Inferior parietal cortex (tissue), 1 donor: ENCODE measurements around the gene BPIFA3.

Experiments
- DNase-seq: peaks from one replicate; pipeline ENCODE4 v3.0.0-alpha.2; 2016; ENCODE audit errors: extremely low spot score

Gene BPIFA3

DNA sequence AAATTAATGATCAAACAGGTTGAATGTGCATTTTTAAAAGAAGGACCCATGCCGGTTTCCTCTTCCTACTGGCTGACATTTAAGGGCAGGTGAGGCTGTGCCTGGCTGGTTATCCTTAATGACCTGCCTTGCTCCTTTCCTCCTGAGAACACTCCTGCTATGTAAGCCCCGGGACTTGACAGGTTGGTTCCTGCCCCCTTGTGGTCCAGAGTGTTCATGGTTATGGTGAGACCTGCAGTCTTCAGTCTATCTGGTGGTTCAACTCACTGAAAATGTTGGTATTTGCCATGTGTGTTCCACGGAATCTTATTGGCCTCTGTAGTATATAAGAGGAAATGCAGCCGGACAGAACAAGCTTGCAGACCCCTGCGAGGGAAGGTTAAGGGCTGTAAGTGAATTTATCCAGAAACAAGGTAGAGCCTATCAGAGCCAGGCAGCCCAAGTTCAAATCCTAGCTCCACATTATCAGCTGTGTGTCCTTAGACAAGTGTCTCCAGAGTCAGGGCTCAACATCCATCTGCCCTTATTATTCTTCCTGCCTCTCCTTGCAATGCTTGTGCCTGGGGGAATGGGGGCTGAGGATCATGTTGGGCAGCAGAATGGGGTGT, 5.2 kb upstream of the BPIFA3 start:
- peak; percentile 41 for DNase-seq

- DNase-seq = no peak
Observed at GRCh38 chr20:33224399-33224798, 7.2 kb downstream of the BPIFA3 start.

- no peak for DNase-seq
Observed at GRCh38 chr20:33229843-33230242, 12.7 kb downstream of the BPIFA3 start.

DNA sequence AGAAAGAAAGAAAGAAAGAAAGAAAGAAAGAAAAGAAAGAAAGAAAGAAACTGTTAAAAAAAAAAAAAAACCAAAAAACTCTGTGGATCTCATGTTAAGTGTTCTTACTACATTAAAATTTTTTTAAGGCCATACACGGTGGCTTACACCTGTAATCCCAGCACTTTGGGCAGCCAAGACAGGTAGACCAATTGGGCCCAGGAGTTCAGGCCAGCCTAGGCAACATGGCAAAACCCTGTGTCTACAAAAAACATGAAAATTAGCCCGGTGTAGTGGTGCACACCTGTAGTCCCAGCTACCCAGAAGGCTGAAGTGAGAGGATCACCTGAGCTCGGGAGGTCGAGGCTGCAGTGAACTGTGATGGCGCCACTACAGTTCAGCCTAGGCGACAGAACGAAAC, 14.1 kb downstream of the BPIFA3 start:
- DNase-seq = no peak

DNA sequence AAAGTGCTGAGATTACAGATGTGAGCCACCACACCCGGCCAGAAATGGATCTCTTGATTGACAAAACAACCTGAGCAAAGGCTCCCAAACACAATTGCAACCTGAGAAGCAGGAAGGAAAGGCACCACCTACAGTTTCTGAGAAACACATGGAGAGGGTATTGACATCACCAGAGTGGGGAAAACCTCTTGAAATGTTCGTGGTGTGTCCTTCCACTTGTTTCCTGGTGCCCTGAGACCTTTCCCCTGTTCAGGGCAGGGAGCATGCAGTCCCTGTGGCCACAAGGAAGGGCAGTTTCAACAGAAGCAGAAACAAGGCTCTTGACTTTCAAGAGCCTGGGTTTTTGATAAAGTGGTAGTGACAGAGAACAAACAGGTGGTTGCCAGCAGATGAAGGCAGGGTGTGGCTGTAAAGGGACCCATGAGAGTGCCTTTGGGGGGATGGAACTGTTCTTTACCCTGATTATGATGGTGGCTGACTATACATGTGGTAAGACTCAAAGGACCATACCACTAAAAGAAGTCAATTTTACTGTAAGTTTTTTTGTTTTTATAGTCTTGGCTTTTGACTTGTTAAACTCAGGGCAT, 15.4 kb downstream of the BPIFA3 start:
- no peak for DNase-seq

DNA sequence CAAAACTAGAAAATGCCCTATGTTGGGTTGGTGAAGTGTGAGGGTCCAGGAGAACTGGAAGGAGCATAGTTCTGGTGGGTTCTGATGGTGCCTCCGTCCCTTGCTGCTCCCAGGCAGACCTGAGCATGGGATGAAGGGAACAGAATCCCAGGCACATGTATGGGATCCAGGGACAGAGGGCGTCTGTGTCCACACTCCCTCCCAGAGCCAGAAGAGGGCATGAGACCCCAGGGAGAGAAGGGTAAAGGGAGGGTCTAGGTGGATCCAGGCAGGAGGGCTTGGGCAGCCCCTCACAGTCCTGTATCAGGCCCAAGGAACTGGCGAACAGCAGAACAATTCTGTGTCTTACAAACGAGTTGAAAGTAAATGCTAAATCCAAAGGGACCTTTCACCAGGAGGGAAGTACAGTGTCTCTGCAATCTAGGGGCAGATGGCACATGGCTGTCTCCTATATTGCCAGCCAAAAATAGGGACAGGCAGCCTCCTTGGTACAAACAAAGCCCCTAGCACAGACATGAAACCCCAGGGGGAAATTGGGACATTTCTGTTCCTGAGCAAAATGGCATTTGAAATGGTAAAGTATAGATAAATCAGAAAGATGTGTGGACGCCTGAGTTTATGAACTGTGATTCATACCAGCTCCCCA, 16.1 kb downstream of the BPIFA3 start:
- DNase-seq = no peak

DNA sequence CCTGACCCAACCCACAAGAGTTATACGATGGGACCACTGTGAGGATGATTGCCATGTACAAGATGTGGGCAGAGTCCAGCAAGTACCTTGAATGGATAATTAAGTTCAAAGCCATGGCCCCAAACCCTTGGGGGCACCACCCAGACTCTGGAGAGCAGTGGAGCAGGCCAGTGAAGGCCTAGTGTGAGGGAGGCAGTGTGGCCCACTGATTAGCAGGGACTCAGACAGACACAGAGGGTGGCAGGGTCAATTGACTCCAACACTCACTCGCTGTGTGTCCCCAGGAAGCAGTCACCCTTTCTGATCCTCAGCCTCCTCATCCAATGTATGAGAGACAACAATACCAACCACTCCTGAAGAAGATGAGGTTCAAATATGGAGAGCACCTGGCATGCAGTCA, 16.9 kb downstream of the BPIFA3 start:
- DNase-seq = no peak

- DNase-seq = no peak
Observed at GRCh38 chr20:33235696-33236095, 18.5 kb downstream of the BPIFA3 start, which contains the start of gene BPIFA1. Gene BPIFA1, plus strand, starts transcription at chr20:33235996. Its CDS starts 1,716 bp downstream, at chr20:33237712.

DNA sequence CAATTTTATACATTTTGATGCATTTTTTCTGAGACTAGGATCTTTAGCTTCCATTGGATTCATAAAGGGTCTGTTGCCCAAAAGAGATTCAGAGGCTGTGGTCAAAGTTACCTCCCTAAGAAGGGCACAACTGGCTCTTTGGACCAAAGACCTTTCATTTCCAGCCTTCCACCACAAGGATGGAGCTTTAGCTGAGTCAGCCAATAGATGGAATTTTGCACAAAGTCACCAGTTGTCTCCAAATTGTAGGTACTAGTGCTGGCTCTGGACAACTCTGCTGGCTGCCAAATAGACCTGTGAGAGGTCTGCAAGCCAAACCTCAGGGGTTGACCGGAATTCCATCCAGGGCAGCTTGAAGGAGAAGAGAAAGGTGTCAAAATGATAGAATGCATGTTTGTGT, 19.2 kb downstream of the BPIFA3 start:
- DNase-seq = no peak

- no peak for DNase-seq
Observed at GRCh38 chr20:33237989-33238388, 20.8 kb downstream of the BPIFA3 start.

DNA sequence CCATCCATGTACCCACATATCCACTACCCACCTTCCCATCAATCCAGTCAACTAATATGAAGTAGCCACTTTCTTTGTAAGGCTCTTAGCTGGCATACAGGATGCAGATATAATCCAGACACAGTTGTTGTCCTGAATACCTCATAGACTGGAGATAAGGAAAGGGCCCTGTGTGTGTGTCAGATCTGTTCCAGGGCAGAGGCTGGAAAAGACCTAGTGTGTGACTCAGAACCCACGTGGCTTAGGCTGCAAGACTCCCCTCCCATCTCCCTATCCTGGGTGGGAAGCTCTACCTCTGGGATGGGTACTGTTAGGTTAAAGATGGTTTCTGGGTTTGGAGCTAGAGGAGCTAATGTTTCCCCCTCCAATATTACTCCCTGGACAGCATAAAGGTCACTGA, 22.3 kb downstream of the BPIFA3 start:
- no peak for DNase-seq

DNA sequence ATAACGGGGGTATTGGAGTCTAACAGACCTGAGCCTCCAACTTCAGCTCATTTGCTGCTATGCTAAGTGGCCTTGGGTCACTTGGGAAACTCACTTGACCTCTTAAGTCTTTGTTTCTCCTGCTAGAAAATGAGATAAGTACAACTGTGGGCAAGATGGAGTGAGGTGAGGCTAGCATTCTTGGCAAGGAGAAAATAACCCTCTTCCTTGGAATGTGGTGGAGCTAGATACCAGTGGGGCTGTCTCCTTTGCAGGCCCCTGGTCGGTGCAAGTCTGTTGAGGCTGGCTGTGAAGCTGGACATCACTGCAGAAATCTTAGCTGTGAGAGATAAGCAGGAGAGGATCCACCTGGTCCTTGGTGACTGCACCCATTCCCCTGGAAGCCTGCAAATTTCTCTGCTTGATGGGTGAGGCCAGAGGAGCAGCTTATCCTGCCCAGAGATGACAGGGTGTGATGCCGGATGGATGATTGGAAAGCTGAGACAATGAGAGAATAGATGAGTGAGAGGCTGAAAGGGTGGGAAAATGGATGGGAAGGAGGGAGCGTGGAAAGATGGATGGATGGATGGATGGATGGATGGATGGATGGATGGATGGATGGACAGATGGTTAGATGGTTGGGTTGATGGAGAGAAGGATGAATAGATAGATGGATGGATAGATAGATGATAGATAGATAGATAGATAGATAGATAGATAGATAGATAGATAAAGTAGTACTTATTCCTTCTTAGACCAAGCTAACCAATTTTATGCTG, 23.0 kb downstream of the BPIFA3 start:
- no peak for DNase-seq

DNA sequence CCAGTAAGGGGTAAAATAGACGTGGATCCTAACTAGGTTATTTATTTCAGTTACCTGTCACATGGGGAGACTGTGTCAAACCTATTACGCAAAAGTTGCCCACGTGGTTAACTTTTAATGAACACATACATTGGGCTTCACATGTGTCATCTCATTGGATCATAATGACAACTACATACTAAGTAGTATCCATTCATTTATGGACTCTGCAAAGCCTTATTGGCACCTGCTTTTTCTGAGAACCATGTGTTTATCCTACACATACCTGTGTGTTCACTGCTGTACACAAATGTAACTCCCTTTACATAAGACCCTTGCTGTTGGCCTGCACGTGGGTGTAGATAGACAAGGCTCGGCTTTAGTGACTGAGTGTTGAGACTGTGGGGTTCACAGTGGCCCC, 23.8 kb downstream of the BPIFA3 start:
- no peak for DNase-seq

DNA sequence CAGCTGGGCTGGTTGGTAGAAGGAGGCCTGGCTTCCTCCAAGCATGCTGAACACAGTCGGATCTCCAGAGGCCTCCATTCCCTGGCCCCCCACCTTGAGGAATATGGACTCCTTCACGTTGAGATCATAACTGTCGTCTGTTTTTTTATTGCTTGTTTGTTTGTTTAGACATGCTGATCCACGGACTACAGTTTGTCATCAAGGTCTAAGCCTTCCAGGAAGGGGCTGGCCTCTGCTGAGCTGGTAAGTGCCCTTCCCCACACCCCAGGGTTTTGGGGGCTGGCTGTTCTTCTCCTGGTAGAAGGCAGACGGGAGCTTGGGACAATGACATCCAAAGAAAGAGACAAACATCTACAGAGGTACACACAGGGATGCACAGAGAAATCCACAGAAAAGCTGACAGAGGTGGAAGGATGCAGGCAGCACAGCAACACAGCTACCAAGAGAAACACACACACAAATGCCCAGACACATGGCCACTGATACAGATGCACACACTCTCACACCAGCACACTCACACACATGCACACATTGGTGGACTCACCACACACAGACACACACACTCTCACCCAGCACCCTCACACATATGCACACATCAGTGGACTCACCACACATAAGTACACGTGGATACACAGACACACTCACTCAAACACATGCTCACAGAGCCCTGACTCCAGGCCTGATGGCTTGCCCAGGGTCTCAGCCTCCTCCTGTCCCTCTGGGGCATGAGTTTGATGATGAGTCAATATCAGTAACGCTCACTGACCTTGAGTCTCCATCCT, 25.4 kb downstream of the BPIFA3 start:
- no peak for DNase-seq

DNA sequence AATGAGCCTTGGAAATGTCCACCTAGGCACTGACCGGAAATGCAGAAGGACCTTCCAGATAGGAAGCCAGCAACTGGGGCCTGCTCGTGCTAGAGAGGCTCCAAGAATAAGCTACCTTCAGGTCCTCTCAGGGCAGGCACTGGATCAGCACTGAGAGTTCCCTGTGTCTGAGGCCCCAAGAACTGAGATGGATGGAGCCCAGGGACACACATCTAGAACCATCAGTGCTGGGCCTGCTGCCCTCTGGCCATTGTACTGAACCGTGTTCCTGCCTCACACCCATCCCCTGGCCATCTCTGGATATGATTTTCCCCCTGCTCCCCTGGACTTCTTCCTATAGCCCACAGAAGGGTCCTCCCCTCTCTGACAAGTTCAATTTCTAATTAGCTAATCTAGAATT, 28.9 kb downstream of the BPIFA3 start:
- no peak for DNase-seq

DNA sequence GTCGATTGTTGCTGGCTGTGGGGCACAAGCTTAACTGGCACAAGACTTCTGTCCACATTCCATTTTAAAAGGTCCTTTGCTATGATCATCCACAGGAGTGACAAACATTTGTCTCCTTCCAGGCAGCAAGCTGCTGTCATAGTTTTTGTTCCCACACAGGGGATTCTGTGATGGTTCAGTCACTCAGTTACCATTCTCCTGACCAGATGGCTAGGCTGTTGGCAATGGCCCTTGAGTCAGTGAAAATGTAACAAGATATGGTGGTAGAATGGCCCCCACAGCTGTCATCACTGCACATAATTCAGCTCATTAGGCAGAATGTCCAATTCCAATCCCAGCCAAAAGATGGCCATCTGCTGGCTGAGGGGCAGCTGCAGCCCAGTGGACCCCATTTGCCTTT, 32.3 kb downstream of the BPIFA3 start:
- no peak for DNase-seq

- DNase-seq = no peak
Observed at GRCh38 chr20:33250666-33251065, 33.5 kb downstream of the BPIFA3 start.

- DNase-seq = no peak
Observed at GRCh38 chr20:33251496-33251895, 34.3 kb downstream of the BPIFA3 start.

GRCh38 chr20:33252460-33252859, 35.3 kb downstream of the BPIFA3 start:
- DNase-seq = no peak

GRCh38 chr20:33255005-33255404, 37.9 kb downstream of the BPIFA3 start:
- DNase-seq = no peak

DNA sequence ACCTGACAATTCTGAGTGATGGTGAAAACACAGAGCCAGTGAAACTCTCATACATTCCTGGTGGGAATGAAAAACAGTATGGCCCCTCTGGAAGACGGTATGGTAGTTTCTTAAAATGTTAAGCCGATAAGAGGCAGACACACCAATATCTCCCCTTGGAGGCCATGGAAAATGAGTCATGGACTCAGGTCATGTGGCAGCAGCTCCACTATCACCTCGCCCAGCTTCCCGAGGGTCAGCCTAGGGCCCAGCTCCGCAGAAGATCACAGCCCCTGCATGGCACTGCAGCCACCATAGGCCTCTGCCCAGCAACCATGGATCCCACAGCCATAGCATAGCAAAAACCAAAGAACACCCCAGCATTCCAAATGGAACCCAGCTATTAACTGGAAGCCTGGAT, 40.1 kb downstream of the BPIFA3 start:
- no peak for DNase-seq

- DNase-seq = no peak
Observed at GRCh38 chr20:33259371-33259770, 42.2 kb downstream of the BPIFA3 start.
